Stimulated activated CD8-positive, alpha-beta memory T cell treated with anti-CD3 and anti-CD28 coated beads, Interleukin-4, amount 100 ng/mL, for 48 hours (primary cell): Measurements from ENCODE around the gene DNAH5.

Source experiments
- DNase-seq: peaks from one replicate; pipeline ENCODE4 v3.0.0-alpha.2; 2020

The DNAH5 gene

DNA sequence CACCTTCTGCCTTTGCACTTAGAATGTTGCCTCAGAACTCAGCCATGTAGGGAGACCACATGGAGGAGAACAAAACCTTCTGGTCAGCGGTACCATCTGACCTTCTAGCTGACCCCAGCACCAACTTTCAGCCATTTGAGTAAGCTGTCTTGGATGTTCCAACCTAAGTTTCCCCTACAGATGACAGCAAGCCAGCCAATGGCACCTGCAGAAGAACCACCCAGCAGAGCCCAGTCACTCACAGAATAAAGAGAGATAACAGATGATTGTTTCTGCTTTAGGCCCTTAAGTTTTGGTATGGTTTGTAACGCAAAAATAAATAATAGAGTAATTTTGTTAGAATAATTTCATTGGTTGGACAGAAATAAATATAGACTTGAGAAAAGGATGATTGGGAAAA, 10.4 kb downstream of the DNAH5 start:
- no peak for DNase-seq

DNA sequence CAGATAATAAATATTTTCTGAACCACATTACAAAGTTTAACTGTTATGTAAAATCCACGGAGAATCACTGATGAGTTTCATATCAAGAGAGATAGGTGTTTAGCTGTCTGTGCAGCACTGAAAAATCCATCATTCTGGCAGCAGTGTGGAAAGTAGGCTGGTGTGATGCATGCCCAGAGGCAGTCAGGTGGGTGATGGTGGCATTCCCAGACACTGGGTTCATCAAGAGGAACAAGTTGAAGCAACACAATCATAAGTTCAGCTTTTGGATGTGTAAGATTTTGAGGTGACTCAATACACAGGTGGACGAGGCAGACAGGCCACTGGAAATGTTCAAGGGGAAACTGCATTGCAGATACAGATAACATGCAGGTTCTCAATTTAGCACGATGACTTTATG, 11.9 kb downstream of the DNAH5 start:
- DNase-seq, result no peak

DNA sequence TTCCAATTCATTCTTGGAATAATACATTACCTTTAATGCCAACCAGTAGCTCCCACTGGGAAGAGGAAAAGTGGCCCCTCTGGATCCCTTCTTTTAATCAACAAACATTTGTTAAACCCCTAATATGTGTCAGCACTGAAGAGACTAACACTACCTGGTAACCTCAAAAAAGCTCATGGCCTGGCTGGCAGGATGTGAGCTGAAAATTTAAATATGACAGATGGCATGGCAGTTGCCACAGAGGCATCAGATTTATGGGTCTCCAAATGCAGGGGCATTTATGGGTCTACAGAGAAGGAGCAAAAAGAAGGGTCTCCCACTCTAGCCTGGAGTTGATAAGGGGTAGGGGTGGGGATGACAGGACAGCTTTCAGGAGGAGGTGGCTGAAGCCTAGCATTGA, 12.5 kb downstream of the DNAH5 start:
- DNase-seq, result no peak

DNA sequence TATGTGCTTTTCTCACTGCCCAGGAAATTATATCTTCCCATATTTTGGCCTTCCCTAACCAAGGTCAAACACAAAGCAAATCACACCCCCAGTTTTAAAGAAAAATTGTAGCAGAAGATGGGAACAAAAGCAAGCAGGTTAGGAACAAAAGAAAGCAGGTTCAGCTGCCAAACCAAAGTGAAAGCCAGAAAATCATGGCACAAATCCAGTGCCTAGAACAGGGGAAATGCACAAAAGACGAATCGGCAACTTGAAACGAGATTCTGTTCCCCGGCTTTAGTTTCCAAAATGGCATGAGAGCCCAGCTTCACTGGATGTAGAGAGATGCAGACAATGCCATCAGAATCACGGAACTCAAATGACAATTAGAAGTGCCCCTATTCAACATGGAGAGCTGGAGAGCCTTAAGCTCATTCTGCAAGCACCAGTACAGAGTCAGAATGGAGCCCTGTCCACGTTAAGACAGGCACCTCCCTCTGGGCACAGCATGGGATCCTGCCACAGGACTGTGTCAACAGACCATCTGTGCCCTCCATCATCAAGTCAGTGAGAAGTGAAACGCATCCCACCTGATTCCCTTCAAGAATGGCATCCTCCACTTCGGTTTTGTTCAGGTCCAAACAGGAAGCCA, 13.8 kb downstream of the DNAH5 start:
- no peak for DNase-seq

DNA sequence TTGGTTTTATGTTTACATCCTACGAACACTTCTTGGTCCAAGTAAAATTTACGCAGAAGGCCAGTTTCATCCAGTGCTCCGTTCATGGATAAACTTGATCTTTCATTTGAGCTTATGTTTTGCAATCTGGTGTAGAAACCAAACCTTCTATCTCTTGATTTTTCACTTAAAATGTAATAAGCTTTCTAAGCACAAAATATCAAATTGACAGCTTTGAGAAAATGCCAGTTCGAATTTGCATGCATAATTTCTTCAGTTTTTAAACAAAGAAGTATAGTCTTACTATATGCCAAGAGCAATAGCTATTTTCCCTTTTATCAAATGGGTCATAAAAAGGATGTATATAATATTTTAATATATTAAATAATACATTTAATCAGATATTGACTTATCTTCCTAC, 17.8 kb downstream of the DNAH5 start:
- no peak for DNase-seq

DNA sequence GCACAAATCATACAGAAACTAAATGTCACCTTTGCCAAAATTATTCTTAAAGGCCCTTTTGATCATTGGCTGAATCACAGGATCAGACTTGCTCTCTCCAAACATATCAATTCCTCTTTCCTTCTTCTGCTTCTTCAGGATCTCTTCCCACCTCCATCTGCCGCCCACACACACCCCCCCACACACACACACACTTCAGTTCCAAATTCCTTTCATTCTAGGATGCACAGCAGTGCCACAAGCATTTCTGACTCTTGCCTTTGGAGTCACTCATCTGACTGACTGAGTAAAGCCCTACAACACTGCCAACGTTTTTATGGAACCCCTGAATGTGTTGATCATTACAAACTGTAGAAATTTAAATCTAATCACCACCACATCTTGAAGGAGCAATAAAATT, 22.9 kb downstream of the DNAH5 start:
- DNase-seq, result no peak

DNA sequence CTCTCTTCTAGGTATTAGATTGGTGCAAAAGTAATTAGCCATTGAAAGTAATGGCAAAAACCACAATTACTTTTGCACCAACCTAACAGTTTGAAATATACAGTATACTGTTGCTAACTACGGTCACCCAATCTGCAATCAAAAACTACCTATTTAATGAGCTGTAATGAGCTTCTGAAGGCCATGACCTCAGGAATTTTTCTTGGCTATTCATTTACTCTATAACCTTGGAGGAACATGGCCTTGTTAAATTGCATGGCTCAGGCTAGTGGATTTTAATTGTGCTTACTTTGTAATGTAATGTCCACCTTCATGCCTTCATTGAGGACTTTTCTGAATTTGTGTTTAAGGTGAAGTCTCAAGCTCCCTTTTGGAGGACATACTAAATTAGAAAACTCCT, 24.7 kb downstream of the DNAH5 start:
- no peak for DNase-seq

DNA sequence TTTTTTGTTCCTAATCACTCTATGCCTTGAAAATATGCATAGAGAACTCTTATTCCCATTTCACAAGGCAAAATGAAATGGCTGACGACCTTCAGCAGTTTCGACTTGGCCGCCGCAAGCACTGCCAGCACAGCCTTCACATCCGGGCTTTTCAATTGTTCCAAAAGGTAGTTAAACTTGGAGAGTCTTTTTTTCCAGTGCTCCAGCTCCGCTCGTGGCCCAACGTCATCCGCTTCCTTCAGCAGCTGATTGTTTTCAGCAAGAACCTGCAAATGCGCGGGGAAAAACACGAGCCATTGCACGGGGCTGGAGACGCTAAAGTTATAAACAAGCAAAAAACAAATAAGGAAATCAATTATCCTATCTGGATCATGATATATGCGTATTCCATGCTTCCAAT, 25.4 kb downstream of the DNAH5 start:
- no peak for DNase-seq

DNA sequence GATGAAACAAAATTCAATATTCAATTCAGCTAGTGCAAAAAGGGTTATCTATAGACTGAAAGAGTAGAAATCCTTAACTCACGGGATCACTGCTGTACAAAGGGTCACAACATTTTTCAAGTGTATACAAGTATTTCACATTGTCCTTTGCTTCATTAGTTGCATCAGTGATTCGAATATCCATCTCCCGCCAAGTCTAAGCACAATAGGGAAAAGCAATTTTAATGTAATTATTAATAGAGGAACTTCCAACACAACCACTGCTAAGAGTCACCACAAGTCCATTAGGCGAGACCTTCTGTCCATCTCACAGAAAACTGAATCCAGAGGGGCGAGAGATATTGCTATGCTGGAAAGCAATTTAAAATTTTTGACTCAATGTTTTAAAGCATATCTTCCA, 27.4 kb downstream of the DNAH5 start:
- no peak for DNase-seq

DNA sequence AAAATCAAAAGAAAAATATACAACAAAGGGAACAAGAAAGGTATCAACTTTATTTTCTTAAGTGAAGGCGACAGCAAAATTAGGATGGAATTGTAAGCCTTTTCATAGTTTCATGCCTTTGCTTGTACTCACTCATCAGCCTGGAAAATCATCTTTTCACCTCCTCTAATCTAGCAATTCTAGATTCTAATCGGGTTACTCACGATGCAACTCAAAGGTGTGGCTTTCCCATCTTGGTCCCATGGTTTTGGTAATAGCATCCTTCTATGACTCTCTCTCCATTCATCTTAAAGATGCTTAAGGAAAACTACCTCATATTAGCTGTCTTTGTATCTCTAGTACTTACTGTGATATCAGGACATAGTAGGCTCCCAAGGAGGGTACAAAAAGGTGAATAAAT, 30.5 kb downstream of the DNAH5 start:
- no peak for DNase-seq

DNA sequence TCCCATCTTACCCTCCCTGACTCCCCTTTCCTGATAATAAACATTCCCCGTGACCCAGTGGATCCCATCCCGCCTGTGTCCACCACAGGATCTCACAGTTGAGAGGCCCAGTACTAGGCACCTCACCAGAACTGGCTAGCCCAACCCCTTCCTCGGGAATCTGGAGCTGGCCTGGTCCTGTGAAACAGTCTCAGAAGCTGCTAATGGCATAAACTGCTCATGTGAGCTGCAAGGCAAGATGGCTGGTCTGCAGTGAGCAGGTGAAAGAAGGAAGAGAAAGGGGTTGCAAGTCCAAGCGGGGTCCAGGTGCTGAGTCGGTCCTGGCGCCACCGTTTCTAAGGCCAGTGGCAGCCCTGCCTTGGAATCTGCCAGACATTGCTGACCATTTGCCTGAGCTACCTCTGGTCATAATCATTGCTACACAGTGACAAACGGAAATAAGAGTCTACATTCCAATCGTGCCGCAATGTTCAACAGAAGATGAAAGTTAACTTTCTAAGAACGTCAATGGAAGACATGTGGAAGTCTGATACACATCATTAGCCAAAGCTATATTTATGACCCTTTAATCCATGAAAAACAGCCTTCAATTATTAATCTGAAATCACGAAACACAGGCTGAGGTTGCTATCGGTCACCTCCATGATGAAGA, 33.7 kb downstream of the DNAH5 start:
- DNase-seq, result no peak

DNA sequence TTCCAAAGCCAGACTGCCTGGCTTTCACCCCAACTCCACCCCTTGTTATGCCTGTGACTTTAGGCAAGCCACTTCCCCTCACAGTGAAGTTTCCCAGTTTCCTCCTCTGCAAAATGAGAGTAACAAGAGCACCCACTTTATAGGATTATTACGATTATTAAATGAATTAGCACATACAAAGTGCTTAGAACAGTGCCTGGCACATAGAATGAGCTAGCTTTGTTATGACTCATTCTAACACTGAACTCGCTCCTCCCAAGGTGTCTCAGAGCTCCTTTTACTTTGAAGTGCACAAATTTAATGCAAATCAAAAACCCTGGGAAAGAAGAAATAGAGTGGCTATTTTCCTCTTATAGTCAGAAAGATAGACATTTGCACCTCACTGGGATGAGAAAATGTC, 34.3 kb downstream of the DNAH5 start:
- DNase-seq, result no peak

DNA sequence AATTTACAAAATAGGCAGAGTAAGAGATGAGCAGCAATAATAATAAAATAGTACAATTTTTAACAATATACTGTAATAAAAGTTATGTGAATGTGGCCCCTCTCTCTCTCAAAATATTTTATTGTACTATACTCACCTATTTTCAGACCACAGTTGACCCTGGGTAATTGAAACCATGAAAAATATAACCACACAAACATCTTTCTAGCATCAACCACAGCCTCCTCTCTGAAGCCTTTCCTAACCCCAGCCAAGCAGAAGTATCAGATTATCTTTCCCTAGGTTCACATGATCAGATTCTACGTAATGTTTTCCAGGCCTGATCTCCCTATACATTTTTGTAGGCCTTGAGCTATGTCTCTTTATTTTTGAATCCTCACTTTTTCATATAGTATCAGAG, 35.2 kb downstream of the DNAH5 start:
- no peak for DNase-seq

DNA sequence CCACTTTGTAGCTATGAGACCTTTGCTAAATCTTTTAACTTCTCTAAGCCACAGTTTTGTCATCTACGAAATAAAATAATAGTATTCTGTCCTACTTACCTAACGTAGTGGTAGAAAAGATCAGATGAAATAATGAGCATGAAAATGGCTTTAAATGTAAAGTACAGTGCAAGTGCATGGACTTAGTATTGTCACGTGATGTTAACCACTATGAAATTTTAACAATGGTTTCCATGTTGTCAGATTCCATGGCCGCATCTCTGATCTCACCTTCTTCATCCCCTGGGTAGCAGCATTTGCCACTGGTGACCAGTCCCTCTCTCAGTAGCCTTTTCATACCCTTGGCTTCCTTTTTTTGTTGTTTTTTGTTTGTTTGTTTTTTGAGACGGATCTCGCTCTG, 45.9 kb downstream of the DNAH5 start:
- no peak for DNase-seq

DNA sequence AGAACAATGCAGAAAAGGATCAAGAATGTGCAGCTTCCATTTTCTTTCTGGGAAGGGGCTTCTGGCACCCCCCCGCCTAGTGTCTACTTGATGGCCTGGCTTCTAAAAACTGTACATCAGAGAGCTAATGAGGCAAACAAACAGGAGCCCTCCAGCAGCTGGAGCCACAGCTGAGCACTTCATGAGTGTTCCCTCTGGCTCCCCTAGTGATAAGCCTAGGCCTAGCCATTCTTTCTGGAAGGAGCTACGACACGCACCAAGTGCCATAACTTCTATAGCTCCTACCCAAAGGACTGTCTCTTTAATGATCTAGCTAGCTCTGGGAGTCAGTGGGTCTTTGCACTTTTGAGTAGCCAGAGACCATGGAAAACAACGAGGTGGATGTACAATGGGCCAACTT, 66.1 kb downstream of the DNAH5 start:
- no peak for DNase-seq

DNA sequence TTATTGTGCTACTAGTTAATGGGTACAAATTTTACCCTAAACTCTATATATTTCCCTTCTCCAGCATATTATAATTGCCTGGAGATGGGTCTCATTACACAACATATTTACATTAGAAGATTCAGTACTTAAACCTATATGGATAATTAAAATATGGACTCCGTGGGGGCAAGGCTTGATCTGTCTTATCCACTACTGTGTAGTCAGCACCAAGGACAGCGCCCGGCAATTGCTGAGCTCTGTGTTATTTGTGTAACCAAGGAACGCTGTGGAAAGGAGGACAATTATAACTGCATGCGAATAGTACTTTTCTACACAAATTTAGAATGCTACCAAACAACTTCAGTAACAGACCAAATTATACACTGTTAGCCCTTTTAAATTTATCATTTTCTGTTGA, 77.7 kb downstream of the DNAH5 start:
- peak; percentile 34 for DNase-seq

DNA sequence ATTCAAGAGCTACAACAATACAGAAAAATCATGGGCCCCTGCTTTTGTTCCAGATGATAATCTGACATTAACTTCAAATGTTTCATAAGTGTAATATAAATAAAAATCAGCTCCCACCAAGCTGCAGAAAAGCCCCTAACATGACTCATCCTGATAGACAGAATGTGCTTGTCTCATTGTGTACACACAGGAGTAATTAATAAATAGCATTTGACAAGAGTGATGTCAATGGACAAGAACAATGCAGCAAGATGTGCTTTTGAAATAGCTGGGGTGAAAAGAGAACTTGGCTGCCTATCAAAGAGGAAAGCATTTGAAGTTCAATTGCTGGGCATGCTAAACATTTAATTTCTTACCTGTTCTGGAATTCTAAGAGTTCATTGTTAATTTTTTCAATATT, 79.2 kb downstream of the DNAH5 start:
- DNase-seq, result no peak

DNA sequence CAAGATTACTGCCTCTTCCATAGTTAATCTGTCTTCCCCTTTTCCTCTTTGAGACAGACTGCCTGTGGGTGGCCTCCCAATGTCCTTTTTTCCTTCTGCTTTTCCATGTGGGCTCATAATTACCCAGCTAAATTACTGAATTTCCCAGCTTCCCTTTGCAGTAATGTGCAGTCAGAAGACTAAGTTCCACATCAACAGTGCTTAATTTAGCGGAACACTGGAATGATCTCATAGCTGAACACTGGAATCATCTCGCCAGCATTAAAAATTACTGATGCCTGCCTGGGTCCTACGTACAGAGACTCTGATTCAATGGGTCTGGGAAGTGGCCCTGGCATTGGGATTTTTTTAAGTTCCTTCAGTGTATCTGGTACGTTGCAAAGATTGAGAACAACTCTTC, 84.3 kb downstream of the DNAH5 start:
- no peak for DNase-seq

DNA sequence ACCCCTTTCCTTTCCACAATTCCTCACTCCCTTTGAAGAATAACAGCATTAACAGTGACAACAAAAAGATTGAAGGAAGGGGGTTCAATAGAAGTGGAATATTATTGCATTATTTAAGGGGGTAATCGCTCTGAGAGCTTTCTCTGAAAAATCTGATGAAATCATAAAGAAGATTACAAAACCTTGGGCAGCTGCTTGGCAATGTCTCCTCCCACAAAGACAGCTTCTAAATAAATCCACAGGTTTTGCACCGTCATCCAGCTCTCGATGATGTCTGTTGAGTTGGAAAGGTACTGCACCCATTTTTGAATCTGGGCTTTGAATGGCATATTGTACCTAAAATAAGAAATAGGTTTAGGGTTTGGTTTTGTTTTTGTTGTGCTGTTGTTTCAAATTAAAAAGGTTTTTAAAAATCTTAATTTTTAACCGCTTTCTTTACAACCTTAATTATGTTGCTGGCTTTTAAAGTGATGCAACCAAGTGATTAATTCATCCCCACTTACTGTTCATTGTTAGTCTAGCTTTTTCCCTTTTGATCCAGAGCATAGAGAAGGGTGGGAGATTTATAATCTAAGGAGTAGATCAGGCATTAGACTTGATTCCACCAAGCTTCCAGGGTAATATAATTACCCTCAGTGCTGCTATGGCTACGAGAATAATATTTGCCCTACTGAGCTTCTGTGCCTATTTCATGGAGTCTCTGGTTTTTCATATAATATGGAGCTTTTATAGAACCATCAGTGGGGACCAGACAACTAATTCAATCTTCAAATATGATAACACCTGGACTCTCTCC, 85.0 kb downstream of the DNAH5 start:
- no peak for DNase-seq

DNA sequence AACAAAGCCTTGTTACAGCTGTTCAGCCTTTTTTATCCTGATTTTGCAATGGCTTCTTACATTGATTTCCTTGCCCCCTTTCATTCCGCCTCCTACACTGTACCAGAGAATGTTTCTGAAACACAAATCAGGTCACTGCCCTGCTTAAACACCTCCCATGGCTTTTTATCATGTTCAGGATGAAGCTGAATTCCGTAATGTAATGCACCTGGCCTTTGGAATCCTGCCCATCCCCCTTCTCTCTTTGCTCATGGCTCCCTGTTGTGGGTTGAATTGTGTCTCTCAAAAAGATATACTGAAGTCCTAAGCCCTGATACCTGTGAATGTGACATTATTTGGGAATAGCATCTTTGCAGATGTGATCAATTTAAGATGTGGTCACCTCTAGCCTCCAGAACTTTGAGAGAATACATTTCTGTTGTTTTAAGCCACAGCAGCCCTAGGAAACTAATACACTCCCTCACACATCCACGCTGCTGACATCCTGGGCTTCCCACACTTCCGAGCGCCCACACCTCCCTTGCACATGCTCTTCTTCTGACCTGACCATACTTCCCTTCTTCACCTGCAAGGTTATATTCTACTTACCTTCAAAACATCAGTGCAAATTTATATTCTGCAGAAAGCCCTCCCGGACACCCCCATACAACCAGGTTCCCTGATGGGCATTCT, 101.2 kb downstream of the DNAH5 start:
- no peak for DNase-seq

DNA sequence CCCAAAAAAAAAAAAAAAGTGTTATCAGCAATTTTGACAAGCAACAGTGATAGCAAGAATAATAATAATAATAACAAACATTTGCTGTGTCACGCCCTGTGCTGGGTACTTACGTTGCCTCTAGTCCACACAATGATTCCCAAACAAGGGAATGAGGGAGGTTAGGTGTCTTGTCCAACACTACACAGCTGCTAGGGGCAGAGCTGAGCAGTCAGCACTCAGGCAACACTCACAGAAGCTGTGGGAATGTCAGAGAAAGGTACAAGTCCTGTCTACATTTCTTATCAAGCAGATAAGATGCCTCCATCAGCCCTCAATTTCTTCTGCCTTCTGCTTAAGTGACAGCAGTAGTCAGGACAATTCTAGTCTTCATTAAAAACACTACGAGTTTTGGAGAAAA, 111.0 kb downstream of the DNAH5 start:
- no peak for DNase-seq

DNA sequence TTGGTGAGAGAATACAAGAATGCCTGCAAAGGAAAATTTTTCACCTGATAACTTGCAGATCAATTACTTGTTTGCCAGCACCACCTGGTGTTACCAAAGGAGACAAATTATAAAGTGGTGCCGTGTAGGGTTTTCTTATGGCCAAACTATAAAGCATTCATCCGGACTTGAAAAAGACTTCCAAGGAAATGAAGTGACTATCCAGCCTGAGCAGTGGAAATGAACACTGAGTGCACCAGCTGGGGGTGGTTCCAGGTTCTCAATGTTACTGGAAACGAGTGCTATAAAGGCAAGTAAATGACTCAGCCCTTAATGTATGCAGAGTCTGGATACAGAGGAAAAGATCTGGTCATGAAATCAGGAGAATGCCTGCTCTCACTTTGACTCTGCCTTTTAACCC, 113.1 kb downstream of the DNAH5 start:
- DNase-seq, result no peak

DNA sequence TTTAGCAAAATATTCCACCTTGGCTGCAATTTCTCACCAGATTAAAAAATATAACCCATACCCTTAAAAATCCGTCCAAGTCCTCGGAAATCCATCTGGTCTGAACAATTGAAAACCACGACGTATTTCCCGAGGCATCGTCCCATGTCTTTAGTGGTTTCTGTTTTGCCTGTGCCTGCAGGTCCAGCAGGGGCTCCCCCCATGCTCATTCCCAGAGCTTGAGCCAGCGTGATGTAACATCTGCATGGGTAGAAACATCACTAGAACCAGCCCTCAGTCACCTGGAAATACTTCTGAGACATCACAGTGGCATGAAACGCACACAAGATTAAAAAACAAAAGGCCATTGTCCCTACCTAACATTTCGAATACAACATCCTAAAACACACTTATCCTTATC, 114.0 kb downstream of the DNAH5 start:
- no peak for DNase-seq

DNA sequence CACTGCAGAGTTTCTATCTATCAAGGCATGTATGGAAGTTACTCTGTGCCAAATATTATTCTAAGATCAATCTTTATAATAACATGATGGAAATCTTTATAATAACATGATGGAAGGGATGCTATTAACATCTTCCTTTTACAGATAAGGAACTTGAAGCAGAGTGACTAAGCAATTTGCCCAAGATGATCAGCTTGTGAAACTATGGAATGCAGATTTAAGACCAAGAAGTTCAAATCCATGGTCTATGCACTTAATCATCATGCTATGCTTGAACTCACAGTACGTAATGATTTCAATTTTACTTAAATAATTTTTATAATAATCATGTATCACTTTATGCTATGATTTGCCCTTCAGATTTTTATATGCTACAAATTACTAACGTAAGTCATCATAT, 123.1 kb downstream of the DNAH5 start:
- DNase-seq, result no peak
